HS-27A (cell line): ENCODE data around the gene CFAP46.
"Not testable (repeated sequence)": the region's sequence is repeated elsewhere in the genome, so short reads cannot be mapped to it uniquely, and the experiment has no call there.

Experiments
- DNase-seq: peaks from one replicate; pipeline ENCODE4 v3.0.0-alpha.2; 2012; ENCODE audit warnings: low read depth, missing footprints

CFAP46 gene

DNA sequence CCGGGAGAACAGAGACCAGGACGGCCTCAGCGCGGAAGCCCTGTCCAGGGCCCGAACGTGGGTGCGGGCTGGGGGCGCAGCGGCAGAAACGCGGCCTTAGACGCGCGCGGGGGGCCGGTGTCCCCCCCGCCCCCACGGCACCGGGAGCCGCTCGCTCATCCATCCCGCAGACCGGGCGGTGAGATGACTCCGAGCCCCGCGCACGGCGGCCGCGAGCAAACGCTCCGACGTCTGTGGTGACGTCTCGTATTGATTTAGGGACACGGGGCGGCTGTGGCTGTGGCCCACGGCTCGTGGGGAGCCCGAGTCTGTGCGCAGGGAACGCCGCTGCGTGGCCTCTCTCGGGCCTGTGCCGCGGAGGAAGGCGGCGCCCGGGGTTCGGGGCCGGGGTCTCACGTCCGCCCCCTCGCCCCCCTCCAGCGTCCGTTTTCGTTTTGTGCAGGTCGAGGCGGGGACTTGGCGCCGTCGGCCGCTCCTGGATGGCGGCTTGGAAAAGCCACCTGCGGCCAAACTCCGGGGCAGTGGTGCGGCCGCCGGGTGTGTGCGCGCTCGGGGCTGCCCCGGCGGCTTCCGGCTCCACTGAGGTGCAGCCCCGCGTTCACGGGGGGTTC, 155.4 kb downstream of the CFAP46 start:
- no peak for DNase-seq

GRCh38 chr10:132786476-132786883, 155.9 kb downstream of the CFAP46 start:
- DNase-seq: no peak

- no peak for DNase-seq
These were observed 156.5 kb downstream of the CFAP46 start, which contains the start of gene NKX6-2 for GRCh38 chr10:132785723-132786475. Gene NKX6-2 (minus strand): TSS chr10:132786147. CDS start chr10:132785948, 199 bp downstream.

- DNase-seq: no peak
These were observed 157.3 kb downstream of the CFAP46 start for GRCh38 chr10:132784866-132785722.

- no peak for DNase-seq
These were observed 158.2 kb downstream of the CFAP46 start for GRCh38 chr10:132783940-132784865.

- no peak for DNase-seq
These were observed 159.0 kb downstream of the CFAP46 start for GRCh38 chr10:132783165-132783939.

DNA sequence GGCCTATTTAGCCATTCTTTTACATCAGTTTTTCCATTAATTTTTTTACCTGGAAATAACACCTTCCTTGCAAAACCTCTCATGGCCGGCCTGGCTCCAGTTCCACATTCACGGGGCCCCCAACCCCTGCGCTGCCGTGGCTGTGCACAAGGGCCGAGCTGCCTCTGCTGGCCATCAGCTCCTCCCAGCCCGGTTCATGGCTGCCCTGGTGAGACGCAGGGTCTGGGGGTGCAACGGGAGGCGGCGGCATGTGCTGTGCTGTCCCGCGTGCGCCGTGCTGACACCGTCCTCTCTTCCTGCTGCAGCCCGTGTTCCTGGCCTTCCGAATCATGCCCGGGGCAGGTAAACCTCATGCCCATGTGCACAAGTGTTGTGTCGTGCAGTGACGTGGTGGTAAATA, 160.8 kb downstream of the CFAP46 start:
- DNase-seq: no peak

- no peak for DNase-seq
These were observed 162.0 kb downstream of the CFAP46 start for GRCh38 chr10:132780356-132780755.

- DNase-seq: no peak
These were observed 162.6 kb downstream of the CFAP46 start for GRCh38 chr10:132779549-132780294.

- no peak for DNase-seq
These were observed 164.9 kb downstream of the CFAP46 start for GRCh38 chr10:132777441-132777840.

DNA sequence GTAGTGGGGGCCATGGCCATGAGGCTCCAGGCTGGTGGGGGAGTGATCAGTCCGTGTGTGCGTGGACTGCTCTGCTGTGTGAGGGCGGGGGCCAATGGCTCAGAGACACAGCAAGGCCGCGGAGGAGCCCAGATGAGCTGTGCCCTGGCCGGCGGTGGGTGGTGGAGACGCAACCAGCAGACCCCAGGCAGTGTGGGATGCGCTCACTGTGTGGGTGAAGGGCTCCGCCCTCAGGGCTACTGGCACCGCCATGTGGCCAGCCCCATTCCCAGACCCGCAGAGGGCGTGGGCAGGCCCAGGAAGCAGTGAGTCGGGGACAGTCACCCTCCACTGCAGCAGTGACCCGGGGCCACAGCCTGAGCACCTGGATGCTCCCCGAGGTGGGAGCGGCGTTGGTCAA, 165.5 kb downstream of the CFAP46 start:
- DNase-seq: no peak

- no peak for DNase-seq
These were observed 166.2 kb downstream of the CFAP46 start for GRCh38 chr10:132776186-132776585.

- no peak for DNase-seq
These were observed 167.2 kb downstream of the CFAP46 start for GRCh38 chr10:132774902-132775863.

DNA sequence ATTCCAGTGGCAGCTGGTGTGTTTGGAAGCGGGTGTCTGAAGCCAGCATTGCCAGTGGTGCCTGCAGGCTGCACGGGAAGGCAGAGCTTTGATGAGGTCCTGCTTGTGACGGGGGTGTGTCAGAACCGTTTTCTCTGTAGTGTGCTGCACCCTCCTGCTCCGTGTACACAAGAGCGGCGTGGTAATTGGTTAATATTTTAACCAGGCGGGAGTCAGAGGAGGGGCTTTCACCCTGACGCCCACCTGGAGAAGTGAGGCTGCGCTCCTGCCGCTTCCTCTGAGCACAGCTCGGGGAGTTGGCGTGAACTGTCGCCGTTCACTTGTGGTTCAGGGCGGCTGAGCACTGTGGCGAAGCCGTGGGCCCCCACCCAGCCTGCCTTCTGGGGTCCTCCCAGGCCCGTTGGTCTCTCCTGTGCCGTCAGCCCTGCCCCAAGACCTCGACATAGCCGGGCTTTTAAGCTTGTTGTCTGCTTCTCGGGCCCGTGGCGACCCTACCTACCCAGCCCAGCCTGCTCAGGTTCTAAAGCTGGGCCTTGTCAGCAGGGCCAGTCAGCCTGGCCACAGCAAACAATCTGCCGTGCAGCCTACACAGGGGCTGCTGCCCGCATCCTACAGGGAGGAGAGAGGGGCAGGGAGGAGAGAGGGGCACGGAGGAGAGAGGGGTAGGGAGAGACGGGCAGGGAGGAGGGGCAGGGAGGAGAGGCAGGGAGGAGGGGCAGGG, 168.0 kb downstream of the CFAP46 start:
- DNase-seq: no peak

- DNase-seq: not testable (repeated sequence)
These were observed 169.6 kb downstream of the CFAP46 start for GRCh38 chr10:132772816-132773215.

GRCh38 chr10:132770061-132771021, 172.0 kb downstream of the CFAP46 start:
- DNase-seq: no peak
